MCF 10A (cell line): ENCODE results near the gene SPATA20. TPM values are rescaled to one million over a fixed set of nuclear protein-coding genes. Genes with fewer than 3 reads are reported as not detected.

ENCODE experiments used
- BruUV-seq: library from RNA; stranded (reverse); fragments of 400-500 nt; replicated peaks from 2 replicates; lab custom pipeline; 2021; lab: Mats Ljungman, UMichigan
- CTCF ChIA-PET: fragments of 300-600 bp; sonication (Branson Sonifier 250); formaldehyde crosslinking; extraction: SDS; loops from one replicate; lab custom pipeline; 2021; ENCODE audit warnings: antibody characterized with exemption, inconsistent platforms; lab: Yijun Ruan, JAX
- POLR2A ChIA-PET: fragments of 300-600, 350-650 bp; sonication (Branson Sonifier 250); formaldehyde crosslinking; extraction: SDS; loops from one replicate; lab custom pipeline; 2020; ENCODE audit warnings: antibody characterized with exemption, inconsistent platforms; lab: Yijun Ruan, JAX
- DNase-seq: peaks from one replicate; pipeline ENCODE4 v3.0.0-alpha.2; 2018; ENCODE audit not compliant: unreplicated experiment
- H3K27ac Mint-ChIP-seq: one replicate; pipeline ENCODE4 v1.8.0; 2022; ENCODE audit warnings: mild to moderate bottlenecking, low read depth, mixed read lengths; ENCODE audit not compliant: unreplicated experiment
- H3K27me3 Mint-ChIP-seq: one replicate; pipeline ENCODE4 v1.8.0; 2022; ENCODE audit warnings: mixed read lengths; ENCODE audit not compliant: insufficient read depth, unreplicated experiment
- H3K36me3 Mint-ChIP-seq: one replicate; pipeline ENCODE4 v1.8.0; 2022; ENCODE audit warnings: mild to moderate bottlenecking, moderate library complexity, mixed read lengths; ENCODE audit not compliant: insufficient read depth, unreplicated experiment
- H3K4me1 Mint-ChIP-seq: one replicate; pipeline ENCODE4 v1.8.0; 2022; ENCODE audit warnings: mixed read lengths; ENCODE audit not compliant: insufficient read depth, unreplicated experiment
- H3K4me3 Mint-ChIP-seq: one replicate; pipeline ENCODE4 v1.8.0; 2022; ENCODE audit warnings: mild to moderate bottlenecking, moderate library complexity, mixed read lengths; ENCODE audit not compliant: unreplicated experiment
- H3K9me3 Mint-ChIP-seq: one replicate; pipeline ENCODE4 v1.8.0; 2022; ENCODE audit warnings: mixed read lengths; ENCODE audit not compliant: unreplicated experiment
- CTCF ChIP-seq: fragments of 200-600 bp; IDR thresholded peaks from one replicate; pipeline ENCODE4 v1.8.0; 2022; ENCODE audit warnings: antibody characterized with exemption, mild to moderate bottlenecking; ENCODE audit not compliant: unreplicated experiment
- intact Hi-C: fragments of 100-400 bp; cut with micrococcal nuclease; formaldehyde crosslinking; loops from 2 replicates; pipeline ENCODE4 v1.14.1; 2022
- total RNA-seq: library from RNA; stranded (reverse); gene quantifications from 2 replicates; pipeline ENCODE4 v1.2.3, GENCODE V29; 2022

The SPATA20 gene
- total RNA-seq, 1 experiment from 2014 or later: 35.3 TPM

GRCh38 chr17:50560931-50561745, 14.2 kb downstream of the SPATA20 start:
- Mint-ChIP-seq H3K27me3 (peaks cover 45% of the 10 kb centered on the region), H3K4me3 (no peak overlapping the region), H3K4me1 (no peaks in the 10 kb centered on the region), H3K27ac (no peak overlapping the region), H3K36me3 (no peaks in the 10 kb centered on the region), H3K9me3 (no peaks in the 10 kb centered on the region)
- CTCF ChIA-PET: interaction anchor here (0.7 kb wide), 2 partner anchors 46 to 264 kb away, joined by 3 read pairs; no protein-coding TSS in a partner anchor
- no peak for TF ChIP-seq CTCF
- POLR2A ChIA-PET: interaction anchor here (0.5 to 0.6 kb wide), 2 partner anchors 74 to 76 kb away, joined by 3 to 4 read pairs; no protein-coding TSS in a partner anchor
- no peak for DNase-seq
- intact Hi-C loops: no loop called here
- no TSS peak for BruUV-seq

- no peak overlapping the region for H3K4me3 Mint-ChIP-seq
- no TSS peak for BruUV-seq
These were observed 14.8 kb downstream of the SPATA20 start for GRCh38 chr17:50561746-50562141.

GRCh38 chr17:50562242-50563091, 15.5 kb downstream of the SPATA20 start:
- ChIA-PET POLR2A (interaction anchor here (0.7 to 1.2 kb wide), 3 partner anchors 12 to 74 kb away, joined by 3 read pairs; no protein-coding TSS in a partner anchor), CTCF (interaction anchor here (0.5 to 1.5 kb wide), 8 partner anchors 11 to 99 kb away, joined by 3 to 5 read pairs (median 3); partner anchors contain the start of gene SPATA20)
- Mint-ChIP-seq H3K36me3 (no peaks in the 10 kb centered on the region), H3K9me3 (no peaks in the 10 kb centered on the region), H3K27ac (no peak overlapping the region), H3K27me3 (peaks cover 58% of the 10 kb centered on the region), H3K4me3 (no peak overlapping the region), H3K4me1 (no peaks in the 10 kb centered on the region)
- no peak for TF ChIP-seq CTCF
- no peak for DNase-seq
- intact Hi-C loops: no loop called here
- BruUV-seq: no TSS peak

More at GRCh38 chr17:50561746-50562141, 14.8 kb downstream of the SPATA20 start:
- no peaks in the 10 kb centered on the region for H3K36me3 Mint-ChIP-seq
- CTCF ChIA-PET: interaction anchor here (0.7 kb wide), 1 partner anchor 46 kb away, joined by 3 read pairs; no protein-coding TSS in a partner anchor
- H3K27ac Mint-ChIP-seq: no peak overlapping the region
- no peak for TF ChIP-seq CTCF
- H3K4me1 Mint-ChIP-seq: no peaks in the 10 kb centered on the region
- POLR2A ChIA-PET: no interaction called here
- intact Hi-C loops: no loop called here
- peaks cover 51% of the 10 kb centered on the region for H3K27me3 Mint-ChIP-seq
- no peak for DNase-seq
- H3K9me3 Mint-ChIP-seq: no peaks in the 10 kb centered on the region
